Tibial nerve (tissue), 4 donors: ENCODE data around the gene NAIF1.

Experiments used
- CTCF ChIP-seq, 5 experiments: fragments of 200-600 bp in 3 of 5; fragments of 450-650 bp in 2 of 5; sonication (generic) in 3 of 5; IDR thresholded peaks; one replicate each; pipeline ENCODE4 v1.5.1; 2016 to 2019; ENCODE audit warnings: antibody characterized with exemption in 5 of 5, mild to moderate bottlenecking in 3 of 5, moderate library complexity in 2 of 5
- EP300 ChIP-seq, 2 donors: sonication (generic); formaldehyde crosslinking; IDR thresholded peaks; one replicate each; pipeline ENCODE4 v1.6.1; 2017; ENCODE audit warnings: antibody characterized with exemption in 2 of 2, mild to moderate bottlenecking in 1 of 2
- POLR2A ChIP-seq, 2 donors: fragments of 450-650 bp; IDR thresholded peaks; one replicate each; pipeline ENCODE4 v1.6.1; 2017; ENCODE audit warnings: antibody characterized with exemption in 2 of 2, mild to moderate bottlenecking in 2 of 2, moderate library complexity in 2 of 2

GRCh38 chr9:128056887-128057723 is 10.0 kb downstream of the NAIF1 start:
- no peak for TF ChIP-seq CTCF (IDR thresholded peaks at IDR 0.05)
- no peak for TF ChIP-seq POLR2A (IDR thresholded peaks at IDR 0.05)
- no peak for TF ChIP-seq EP300 (IDR thresholded peaks at IDR 0.05)
